Cardiac septum (tissue), 1 donor: Measurements from ENCODE around the gene SZRD1. TPM values are rescaled to one million over a fixed set of nuclear protein-coding genes. Genes with fewer than 3 reads are reported as not detected.
"Not testable (repeated sequence)": the region's sequence is repeated elsewhere in the genome, so short reads cannot be mapped to it uniquely, and the experiment has no call there.

Experiments
- DNase-seq: peaks from one replicate; pipeline ENCODE4 v3.0.0-alpha.2; 2020; ENCODE audit warnings: low spot score
- intact Hi-C: fragments of 100-400 bp; cut with DNase I; formaldehyde crosslinking; loops from one replicate; pipeline ENCODE4 v1.14.0; 2022
- total RNA-seq: library from RNA; stranded (reverse); fragmentation: NEBNext Ultra II Directional; extraction: Animal tissue kit (Norgen Biotek cat#: 25700); gene quantifications from one replicate; pipeline ENCODE4 v1.2.1, GENCODE V29; 2021
- donor health status: DM: no; HTN: no; CAD: no.

SZRD1 gene
- total RNA-seq, 1 donor from 2014 or later, result 101 TPM

GRCh38 chr1:16356867-16357266 is 10.2 kb upstream of the SZRD1 start:
- no peak for DNase-seq
- intact Hi-C loops, result no loop called here

DNA sequence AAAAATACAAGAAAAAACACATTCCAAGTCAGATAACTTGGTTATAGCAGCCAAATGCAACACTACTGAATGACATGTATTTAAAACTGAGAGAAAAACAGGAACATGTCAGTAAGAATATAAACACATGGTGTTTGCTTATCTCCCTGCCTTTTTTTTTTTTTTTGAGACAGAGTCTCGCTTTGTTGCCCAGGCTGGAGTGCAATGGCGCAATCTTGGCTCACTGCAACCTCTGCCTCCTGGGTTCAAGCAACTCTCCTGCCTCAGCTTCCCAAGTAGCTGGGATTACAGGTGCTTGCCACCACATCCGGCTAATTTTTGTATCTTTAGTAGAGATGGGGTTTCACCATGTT is 1.9 kb upstream of the SZRD1 start:
- DNase-seq, result not testable (repeated sequence)
- intact Hi-C loops, result loop anchor here (5.0 kb wide), 1 partner anchor 183 kb away; no protein-coding TSS in a partner anchor

DNA sequence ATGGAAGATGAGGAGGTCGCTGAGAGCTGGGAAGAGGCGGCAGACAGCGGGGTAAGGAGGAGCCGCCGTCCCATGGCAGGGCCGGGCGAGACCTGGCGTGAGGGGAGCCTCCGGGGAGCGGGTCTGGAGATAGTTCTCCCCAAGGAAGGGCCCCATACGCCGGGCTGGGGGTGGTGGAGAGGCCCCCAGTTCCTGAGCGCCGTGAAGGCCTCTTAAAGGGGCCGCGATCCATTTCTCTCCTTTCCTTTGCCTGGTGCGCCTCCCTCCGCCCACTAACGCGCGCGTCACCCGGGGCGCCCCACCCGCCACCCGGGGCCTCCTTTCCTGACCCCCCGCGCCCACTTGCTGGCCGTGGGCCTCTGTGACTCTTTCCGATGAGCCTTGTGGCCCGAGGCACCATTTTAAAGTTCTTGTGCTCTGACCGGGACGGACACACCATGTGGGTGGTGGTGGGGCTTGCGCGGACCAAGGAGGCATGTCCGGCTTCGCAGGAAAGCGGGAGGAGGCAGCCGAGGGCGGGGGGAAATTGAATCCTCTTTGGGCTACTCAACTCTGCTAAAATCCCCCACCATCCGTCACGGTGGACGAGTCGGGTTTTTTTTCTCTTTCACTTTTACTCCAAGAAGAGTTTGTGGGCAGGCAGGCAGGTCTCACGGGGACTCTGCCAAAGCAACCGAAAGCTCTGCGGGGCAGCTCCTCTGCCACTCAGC is 371 bp downstream of the SZRD1 start:
- DNase-seq, result peak; percentile 93

DNA sequence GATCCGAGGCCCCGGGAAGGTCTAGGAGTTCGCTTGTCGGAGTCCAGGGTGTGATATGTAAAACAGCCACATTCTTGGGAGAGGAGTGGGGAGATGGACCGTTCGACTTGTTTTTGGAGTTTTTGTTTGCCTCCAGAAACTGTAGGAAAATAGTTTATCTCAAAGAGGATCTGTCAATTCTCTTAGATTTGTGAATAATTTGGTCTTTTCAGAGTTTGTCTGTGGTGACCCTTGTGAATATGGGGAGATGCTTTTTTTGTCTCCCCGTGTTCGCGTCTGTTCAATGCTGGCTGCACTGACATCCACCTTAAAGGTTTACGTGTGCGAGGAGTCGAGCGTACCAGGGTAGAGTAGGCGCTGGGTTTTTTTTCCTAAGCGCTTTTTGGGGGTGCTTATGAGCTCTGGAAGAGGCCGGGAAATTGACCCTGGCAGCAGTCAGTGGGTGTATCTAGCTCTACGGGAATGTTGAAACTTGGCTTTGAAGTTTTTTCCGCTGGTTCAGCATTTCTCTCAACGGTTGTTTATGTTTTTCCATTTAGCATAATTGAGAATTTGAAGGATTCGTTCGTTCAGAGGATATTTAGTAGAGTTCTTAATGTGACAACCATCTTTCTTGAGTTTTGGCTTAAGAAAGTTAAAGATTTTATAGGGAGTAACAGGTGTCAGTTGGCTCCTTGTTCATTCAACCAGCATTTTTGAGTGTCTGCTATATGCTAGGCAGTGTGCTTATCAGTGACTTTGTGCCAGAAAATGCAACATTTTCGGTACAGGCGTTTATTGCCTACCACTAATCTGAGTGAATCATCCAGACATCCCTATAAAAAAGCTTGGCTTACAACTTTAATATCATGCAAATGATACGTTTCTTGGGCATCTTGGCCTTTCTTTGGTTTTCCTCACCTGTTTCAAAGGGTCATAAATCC is 1.2 kb downstream of the SZRD1 start:
- intact Hi-C loops, result loop anchor here (1.0 to 5.0 kb wide), 4 partner anchors 15 to 186 kb away; partner anchors contain the start of genes CPLANE2, FBXO42 and NECAP2
- DNase-seq, result no peak

More for the DNA sequence above, 371 bp downstream of the SZRD1 start:
- intact Hi-C loops, result loop anchor here (1.0 to 5.0 kb wide), 4 partner anchors 15 to 185 kb away; partner anchors contain the start of genes CPLANE2, FBXO42 and NECAP2

- DNase-seq, result no peak
Observed at GRCh38 chr1:16369821-16370220, 2.8 kb downstream of the SZRD1 start.

DNA sequence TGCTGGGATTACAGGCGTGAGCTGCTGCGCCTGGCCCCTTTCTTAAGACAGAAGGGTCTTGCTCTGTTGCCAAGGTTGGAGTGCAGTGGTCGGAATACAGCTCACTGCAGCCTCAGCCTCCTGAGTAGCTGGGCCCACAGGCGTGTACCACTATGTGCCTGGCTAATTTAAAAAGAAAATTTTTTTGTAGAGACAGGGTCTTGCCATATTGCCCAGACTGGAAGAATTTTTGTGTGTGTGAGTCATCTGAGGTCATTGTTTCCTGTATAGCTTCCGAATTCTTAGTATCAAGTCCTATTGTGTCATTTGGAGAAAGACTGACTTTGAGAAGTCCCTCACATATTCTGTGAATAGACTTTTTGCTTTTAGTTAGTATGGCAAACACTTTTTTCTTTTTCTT is 4.7 kb downstream of the SZRD1 start:
- intact Hi-C loops, result no loop called here
- DNase-seq, result no peak

More at GRCh38 chr1:16369821-16370220, 2.8 kb downstream of the SZRD1 start:
- intact Hi-C loops, result loop anchor here (5.0 kb wide), 1 partner anchor 188 kb away; no protein-coding TSS in a partner anchor

DNA sequence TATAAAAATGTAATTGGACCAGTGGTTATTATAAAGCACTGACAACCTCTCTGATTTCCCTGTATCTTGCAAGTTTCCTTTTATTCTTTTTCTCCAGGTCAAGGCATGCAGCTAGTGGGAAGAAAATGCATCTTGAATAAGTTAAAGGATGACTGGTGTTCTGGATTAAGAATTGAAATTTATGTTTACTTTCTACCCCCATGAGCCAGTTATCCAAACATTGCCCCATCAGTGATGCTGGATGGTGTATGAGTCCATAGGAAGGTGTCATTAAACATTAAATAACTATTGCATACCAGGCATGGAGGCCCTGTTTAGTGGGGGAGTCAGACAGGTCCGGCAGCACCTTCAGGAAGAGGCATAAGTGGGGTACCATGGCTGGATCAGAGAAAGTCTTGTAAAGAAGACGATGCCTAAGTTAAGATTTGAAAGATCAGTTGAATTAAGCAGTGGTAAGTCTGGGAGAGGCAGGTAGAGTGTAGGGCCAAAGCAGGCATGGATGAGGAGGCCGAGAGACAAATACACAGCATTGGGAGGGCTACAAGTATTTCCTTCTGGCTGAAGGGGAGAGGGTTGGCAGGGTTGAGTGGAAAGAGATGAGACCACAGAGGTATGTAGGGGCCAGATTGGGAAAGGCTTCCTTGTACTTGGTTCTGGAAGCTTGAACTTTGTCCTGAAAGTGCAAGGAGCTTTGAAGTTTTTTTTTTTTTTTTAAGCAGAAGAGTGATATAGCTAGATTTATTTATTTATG is 5.7 kb downstream of the SZRD1 start:
- intact Hi-C loops, result no loop called here
- no peak for DNase-seq

- DNase-seq, result no peak
- intact Hi-C loops, result no loop called here
Observed at GRCh38 chr1:16374266-16374665, 7.2 kb downstream of the SZRD1 start.

GRCh38 chr1:16375521-16376340 is 8.7 kb downstream of the SZRD1 start:
- intact Hi-C loops, result no loop called here
- no peak for DNase-seq

- no peak for DNase-seq
- intact Hi-C loops, result no loop called here
Observed at GRCh38 chr1:16376971-16377370, 9.9 kb downstream of the SZRD1 start.

GRCh38 chr1:16378443-16378842 is 11.4 kb downstream of the SZRD1 start:
- DNase-seq, result no peak
- intact Hi-C loops, result no loop called here

DNA sequence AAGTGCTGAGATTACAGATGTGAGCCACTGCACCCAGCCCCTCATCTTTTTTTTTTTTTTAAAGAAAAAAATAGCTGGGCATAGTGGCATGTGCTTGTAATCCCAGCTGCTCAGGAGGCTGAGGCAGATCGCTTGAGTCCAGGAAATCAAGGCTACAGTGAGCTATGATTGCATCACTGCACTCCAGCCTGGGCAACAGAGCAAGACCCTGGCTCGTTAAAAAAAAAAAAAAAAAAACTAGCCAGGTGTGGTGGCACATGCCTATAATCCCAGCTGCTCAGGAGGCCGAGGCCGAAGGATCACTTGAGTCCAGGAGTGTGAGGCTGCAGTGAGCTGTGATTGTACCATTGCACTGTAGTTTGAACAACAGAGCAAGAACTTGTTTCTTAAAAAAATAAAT is 13.8 kb downstream of the SZRD1 start:
- intact Hi-C loops, result no loop called here
- DNase-seq, result no peak

GRCh38 chr1:16383888-16384287 is 16.8 kb downstream of the SZRD1 start:
- DNase-seq, result no peak
- intact Hi-C loops, result no loop called here

DNA sequence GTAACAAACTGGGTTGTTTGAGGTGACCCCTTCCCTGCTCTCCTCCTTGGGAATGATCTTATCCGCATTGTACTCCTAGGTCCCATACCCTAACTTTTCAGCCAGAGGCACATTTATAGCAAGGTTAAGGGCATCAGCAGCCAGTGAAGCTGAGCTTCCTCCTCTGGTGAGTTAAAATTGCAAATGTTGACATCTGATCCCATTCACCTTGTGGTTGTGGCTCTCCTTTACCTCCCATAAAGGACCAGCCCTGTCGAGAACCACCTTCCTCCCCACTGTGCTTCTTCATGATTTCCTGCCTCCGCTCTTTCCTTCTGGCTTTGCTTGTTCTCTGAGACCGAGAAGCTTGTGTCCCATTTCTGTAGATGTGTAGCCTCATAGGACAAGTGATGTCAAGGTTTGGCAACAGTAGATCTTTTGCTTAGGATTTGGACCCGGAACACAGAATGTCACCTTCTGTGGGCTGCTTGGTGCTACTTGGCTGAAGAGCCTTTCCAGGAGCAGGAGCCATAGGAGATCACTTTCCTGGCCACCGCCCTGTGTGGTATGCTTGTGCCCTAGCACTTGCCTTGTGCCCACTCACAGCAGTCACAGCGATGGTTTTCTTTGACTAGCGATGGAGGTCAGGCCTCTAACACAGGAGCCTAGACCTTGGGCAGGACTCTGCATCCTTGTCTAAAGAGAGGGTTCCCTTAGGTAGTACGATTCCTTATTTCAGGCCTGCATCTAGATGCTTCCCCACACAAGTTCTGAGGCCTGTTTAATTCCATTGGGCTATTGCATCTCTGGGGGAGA is 18.8 kb downstream of the SZRD1 start:
- intact Hi-C loops, result no loop called here
- DNase-seq, result no peak

GRCh38 chr1:16386454-16387113 is 19.5 kb downstream of the SZRD1 start:
- no peak for DNase-seq

GRCh38 chr1:16387201-16388188 is 20.5 kb downstream of the SZRD1 start:
- intact Hi-C loops, result no loop called here
- no peak for DNase-seq

More at GRCh38 chr1:16386454-16387113, 19.5 kb downstream of the SZRD1 start:
- intact Hi-C loops, result no loop called here
